Central memory CD8-positive, alpha-beta T cell (primary cell): Measurements from ENCODE around the gene ATAD3B.
A peak's percentile ranks its signal among the peaks of the same experiment; 100 is the strongest.

ENCODE experiments used
- ATAC-seq: fragments of 150-1000 bp; cut with Tn5 transposase; replicated peaks from 2 replicates; pipeline ENCODE4 v1.10.0; 2022; ENCODE audit warnings: mild to moderate bottlenecking, moderate FRiP score, moderate number of reproducible peaks; ENCODE audit not compliant: poor library complexity, severe bottlenecking; ENCODE audit errors: extremely low read depth
- DNase-seq, 2 donors: peaks; one replicate each; pipeline ENCODE4 v3.0.0; 2021; ENCODE audit warnings: low spot score in 2 of 2
- H3K27ac Mint-ChIP-seq: one replicate; pipeline ENCODE4 v1.8.0; 2022; ENCODE audit warnings: low read depth, mild to moderate bottlenecking, moderate library complexity, mixed read lengths
- H3K27me3 Mint-ChIP-seq: one replicate; pipeline ENCODE4 v1.8.0; 2022; ENCODE audit warnings: mixed read lengths
- H3K36me3 Mint-ChIP-seq: one replicate; pipeline ENCODE4 v1.8.0; 2022; ENCODE audit warnings: mild to moderate bottlenecking, moderate library complexity, mixed read lengths; ENCODE audit not compliant: insufficient read depth
- H3K4me1 Mint-ChIP-seq: one replicate; pipeline ENCODE4 v1.8.0; 2022; ENCODE audit warnings: mixed read lengths
- H3K4me3 Mint-ChIP-seq: one replicate; pipeline ENCODE4 v1.8.0; 2022; ENCODE audit warnings: mild to moderate bottlenecking, moderate library complexity, mixed read lengths
- H3K9me3 Mint-ChIP-seq: one replicate; pipeline ENCODE4 v1.8.0; 2022; ENCODE audit warnings: mixed read lengths

Gene ATAD3B

DNA sequence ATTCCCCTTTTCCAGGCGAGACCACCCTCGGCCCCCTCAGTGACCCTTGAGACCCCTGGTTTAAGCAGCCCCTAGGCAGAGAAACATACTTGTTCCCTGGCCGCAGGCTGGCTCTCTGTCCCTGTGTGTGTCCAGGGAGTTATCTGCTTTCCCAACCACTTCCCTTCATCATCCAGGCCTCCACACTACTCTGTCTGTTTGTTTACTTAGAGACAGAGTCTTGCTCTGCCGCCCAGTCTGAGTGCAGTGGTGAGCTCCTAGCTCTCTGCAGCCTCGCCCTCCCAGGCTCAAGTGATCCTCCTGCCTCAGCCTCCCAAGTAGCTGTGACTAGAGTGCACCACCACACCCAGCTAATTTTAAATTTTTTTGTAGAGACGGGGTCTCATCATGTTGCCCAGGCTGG, 41.9 kb upstream of the ATAD3B start:
- no peaks in the 10 kb centered on the region for H3K9me3 Mint-ChIP-seq
- ATAC-seq (no peak), DNase-seq (no peak)
- H3K27ac Mint-ChIP-seq, result no peak overlapping the region
- H3K27me3 Mint-ChIP-seq, result peaks cover 38% of the 10 kb centered on the region
- H3K4me3 Mint-ChIP-seq, result no peak overlapping the region
- H3K4me1 Mint-ChIP-seq, result no peaks in the 10 kb centered on the region
- no peaks in the 10 kb centered on the region for H3K36me3 Mint-ChIP-seq

DNA sequence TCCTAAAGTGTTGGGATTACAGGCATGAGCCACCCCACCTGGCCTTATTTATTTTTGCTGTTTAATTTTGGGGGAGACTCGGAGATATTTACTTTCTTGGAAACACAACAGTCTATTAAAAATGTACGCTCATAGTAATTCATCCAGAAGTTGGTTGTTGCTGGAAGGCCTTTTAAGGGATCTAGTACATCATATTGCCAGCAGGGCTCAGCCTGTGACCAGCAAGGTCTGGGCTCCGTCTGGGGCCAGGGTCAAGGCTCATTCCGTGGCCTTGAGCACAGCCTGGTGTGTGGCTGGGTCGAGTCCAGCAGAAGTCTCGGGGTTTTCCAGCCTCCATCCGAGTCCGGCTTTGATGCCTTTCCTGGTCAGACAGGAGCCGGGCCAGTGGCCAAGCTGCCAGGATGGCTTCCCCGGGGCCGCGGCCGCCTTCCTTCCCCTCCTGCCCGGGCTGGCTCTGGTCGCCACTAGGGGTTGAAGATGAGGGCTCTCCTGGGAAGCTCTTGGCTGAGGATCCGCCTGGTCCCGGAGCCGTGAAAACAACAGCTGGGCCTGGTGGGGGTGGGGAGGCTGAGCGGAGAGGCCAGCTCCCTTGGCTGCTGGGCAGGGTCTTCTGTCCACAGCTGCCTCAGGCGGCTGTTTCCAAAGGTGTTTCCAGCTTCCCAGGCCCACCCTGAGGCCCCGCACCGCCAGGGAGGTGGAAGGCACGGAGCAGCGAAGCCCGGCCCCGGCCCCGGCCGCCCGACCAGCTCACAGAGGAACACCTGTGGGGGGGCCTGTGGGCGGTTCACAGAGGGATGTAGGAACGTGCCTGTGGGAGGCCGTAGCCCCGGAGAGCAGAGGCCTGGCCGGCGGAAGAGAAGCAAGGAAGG, 41.2 kb upstream of the ATAD3B start:
- ATAC-seq (no peak), DNase-seq (no peak)
- Mint-ChIP-seq H3K27ac (no peak overlapping the region), H3K4me3 (no peak overlapping the region), H3K4me1 (no peaks in the 10 kb centered on the region), H3K9me3 (no peaks in the 10 kb centered on the region), H3K36me3 (no peaks in the 10 kb centered on the region), H3K27me3 (peaks cover 39% of the 10 kb centered on the region)

DNA sequence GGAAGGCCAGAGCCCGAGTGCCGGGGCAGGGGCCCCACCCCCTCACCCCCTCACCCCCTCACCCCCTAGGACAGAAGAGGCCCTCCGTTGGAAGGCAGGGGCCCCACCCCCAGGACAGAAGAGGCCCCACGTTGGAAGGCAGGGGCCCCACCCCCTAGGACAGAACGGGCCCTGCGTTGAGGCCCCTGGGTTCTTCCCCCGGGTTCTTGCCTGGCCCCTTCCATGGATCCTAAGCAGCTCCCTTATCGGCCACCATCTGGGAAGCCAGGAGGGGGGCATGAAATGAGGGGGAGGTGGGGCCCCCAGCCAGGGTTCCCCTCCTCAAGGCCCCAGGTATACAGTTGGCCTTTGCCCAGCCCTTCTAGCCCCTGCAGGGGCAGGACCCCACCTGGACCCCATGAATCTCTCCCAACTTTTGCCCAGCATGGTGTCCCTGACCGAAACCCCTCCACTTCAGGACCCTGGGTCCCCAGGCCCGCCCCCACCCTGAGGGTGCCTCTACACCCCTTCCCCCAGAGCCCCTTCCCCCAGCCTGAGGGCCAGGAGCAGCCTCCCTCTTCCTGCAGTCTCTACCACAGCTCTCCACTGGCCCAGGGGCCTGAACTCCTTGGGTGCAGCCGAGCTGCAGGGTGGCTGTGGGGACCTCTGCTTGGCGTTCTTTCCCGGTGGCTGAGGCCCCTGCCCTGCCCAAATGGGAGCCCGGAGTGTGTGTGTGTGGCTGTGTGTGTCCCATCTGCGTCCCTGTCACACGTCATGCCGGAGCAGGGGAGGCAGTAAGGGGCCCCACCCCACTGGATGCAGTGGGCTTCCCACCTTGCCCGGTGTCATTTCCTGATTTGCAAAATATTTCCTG, 40.3 kb upstream of the ATAD3B start:
- H3K4me1 Mint-ChIP-seq, result no peaks in the 10 kb centered on the region
- DNase-seq, result no peak
- H3K4me3 Mint-ChIP-seq, result no peak overlapping the region

GRCh38 chr1:1431845-1432273, 39.7 kb upstream of the ATAD3B start:
- Mint-ChIP-seq H3K4me1 (no peaks in the 10 kb centered on the region), H3K27ac (no peak overlapping the region), H3K36me3 (no peaks in the 10 kb centered on the region), H3K27me3 (peaks cover 48% of the 10 kb centered on the region), H3K4me3 (no peak overlapping the region), H3K9me3 (no peaks in the 10 kb centered on the region)
- DNase-seq (no peak), ATAC-seq (no peak)

More for the DNA sequence above, 40.3 kb upstream of the ATAD3B start:
- Mint-ChIP-seq H3K27ac (no peak overlapping the region), H3K9me3 (no peaks in the 10 kb centered on the region), H3K36me3 (no peaks in the 10 kb centered on the region), H3K27me3 (peaks cover 42% of the 10 kb centered on the region)
- ATAC-seq, result no peak

DNA sequence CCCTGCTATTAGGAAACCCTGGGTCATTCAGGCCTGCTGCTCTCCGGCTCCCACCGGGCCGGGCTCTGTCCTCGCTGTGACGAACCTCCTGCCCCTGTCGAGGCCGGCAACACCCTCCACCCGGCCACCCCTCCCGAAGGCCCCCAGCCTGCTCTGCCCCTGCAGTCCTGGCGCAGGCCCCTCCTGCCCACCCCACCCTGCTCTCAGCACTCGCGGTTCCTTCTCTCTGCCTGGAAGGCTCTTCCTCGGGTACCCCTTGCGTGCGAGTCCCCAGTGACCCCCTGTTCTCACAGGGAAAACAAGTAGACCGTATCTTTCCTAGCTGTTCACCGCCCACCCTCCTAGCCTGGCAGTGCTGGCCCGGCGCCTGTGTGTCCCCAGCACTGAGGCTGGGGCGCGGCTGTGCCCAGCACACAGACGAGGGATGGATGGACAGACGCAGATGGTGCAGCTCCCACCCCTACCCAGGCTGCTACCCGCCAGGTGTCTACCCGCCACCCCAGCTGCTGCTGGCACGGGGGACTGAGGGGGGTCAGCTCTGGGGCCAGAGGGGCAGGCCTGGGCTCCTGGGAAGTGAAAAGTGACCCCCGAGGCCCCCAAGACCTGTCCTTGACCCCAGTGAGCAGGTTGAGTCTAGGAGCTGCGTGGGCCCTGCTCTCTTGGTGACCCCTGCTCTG, 39.2 kb upstream of the ATAD3B start:
- Mint-ChIP-seq H3K27me3 (peaks cover 48% of the 10 kb centered on the region), H3K4me3 (no peak overlapping the region)
- no peak for ATAC-seq

DNA sequence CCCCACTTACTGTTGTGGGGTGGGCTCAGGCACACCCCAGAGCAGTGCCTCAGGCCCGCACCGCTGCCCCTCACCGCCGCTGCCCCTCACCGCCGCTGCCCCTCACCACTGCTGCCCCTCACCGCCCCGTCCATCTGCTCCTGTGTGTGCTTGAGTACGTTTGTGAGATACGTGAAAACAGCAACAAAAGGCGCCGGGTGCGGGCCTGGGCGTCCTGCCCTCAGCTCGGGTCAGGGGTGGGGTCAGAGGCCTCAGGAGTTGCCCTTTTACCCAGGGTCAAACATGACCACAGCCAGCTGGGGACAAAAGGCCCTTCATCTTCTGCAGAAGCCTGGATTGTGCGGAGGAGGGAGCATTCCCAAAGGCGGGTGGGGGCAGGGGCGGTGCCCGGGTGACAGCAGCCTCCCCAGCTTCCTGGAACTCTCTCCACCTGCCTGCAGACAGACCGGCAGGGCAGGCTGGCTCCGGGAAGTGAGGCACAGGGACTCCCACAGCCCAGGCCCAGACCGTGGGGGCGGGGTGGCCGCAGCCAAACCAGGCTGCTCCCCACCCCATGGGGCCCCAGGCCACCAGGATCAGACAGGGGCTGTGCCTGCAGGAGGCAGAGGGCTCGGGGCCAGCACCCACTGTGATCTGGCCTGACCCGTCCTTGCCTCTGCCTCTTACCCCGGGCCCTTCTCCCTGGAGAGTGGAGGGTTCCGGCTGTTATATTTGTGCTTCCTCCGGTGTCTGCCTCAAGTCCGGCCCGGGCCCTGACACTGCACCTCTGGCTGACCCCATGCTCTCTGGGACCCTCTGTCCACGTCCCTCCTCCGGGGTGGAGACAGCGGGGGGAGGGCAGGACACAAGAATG, 38.4 kb upstream of the ATAD3B start:
- no peak for DNase-seq
- no peaks in the 10 kb centered on the region for H3K4me1 Mint-ChIP-seq
- H3K4me3 Mint-ChIP-seq, result no peak overlapping the region
- no peaks in the 10 kb centered on the region for H3K36me3 Mint-ChIP-seq
- H3K9me3 Mint-ChIP-seq, result no peaks in the 10 kb centered on the region
- H3K27me3 Mint-ChIP-seq, result peaks cover 46% of the 10 kb centered on the region
- no peak overlapping the region for H3K27ac Mint-ChIP-seq
- no peak for ATAC-seq

More for the DNA sequence above, 39.2 kb upstream of the ATAD3B start:
- DNase-seq, result no peak
- no peaks in the 10 kb centered on the region for H3K9me3 Mint-ChIP-seq
- no peaks in the 10 kb centered on the region for H3K36me3 Mint-ChIP-seq
- H3K27ac Mint-ChIP-seq, result no peak overlapping the region
- H3K4me1 Mint-ChIP-seq, result no peaks in the 10 kb centered on the region

- peaks cover 40% of the 10 kb centered on the region for H3K27me3 Mint-ChIP-seq
- no peaks in the 10 kb centered on the region for H3K4me1 Mint-ChIP-seq
- DNase-seq, result no peak
- no peaks in the 10 kb centered on the region for H3K9me3 Mint-ChIP-seq
- no peak overlapping the region for H3K4me3 Mint-ChIP-seq
- H3K36me3 Mint-ChIP-seq, result no peaks in the 10 kb centered on the region
- H3K27ac Mint-ChIP-seq, result no peak overlapping the region
- no peak for ATAC-seq
These were observed 37.8 kb upstream of the ATAD3B start for GRCh38 chr1:1433804-1434130.

DNA sequence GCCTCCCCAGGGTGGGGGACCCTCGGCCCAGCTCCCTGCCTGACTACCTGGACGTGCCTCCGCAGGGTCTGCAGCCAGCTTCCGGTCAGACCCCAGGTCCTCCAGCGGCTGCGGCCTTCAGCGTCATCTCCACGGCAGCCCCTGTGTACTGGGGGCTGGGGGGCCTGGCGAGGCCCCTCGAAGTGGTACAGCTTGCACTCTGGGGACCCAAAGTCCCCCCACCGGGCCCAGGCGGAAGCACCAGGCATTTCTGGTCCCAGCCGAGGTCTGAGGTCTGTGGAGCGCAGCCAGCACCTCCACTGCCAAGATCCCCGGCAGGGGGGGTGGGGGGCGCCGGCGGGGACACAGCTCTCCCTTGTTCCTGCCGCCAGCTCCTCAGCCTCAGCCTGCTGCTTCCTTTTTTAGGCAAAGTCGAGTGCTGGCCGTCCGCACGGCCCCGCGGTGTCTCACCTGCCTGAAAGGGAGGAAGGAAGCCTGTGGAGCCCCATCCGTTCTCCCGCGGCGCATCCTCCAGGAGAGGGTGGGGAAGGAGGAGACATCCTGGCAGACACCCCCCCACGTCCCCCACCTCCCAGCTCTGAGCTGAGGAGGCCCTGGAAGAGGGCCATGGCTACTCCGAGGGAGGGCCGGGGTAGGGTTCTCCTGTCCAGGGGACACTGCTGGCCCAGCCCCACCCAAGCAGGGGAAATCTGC, 37.3 kb upstream of the ATAD3B start:
- ATAC-seq (no peak), DNase-seq (no peak)
- H3K36me3 Mint-ChIP-seq, result no peaks in the 10 kb centered on the region
- no peaks in the 10 kb centered on the region for H3K9me3 Mint-ChIP-seq
- H3K4me3 Mint-ChIP-seq, result no peak overlapping the region
- no peaks in the 10 kb centered on the region for H3K4me1 Mint-ChIP-seq
- peaks cover 38% of the 10 kb centered on the region for H3K27me3 Mint-ChIP-seq
- no peak overlapping the region for H3K27ac Mint-ChIP-seq

DNA sequence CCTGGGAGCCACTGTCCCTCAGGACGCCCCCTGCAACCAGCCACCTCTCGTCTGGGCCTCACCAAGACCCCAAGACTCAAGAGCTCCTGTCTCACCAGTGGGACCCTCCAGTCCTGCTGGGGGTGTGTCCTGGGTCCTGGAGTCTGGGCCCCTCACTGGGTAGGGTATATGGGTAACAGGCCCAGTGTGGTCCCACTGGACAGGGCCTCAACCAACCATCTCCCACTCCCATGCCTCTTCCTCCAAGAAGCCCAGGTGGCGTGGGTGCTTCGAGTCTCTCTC, 36.8 kb upstream of the ATAD3B start:
- no peaks in the 10 kb centered on the region for H3K9me3 Mint-ChIP-seq

GRCh38 chr1:1435106-1435903, 36.3 kb upstream of the ATAD3B start, which contains the start of gene VWA1:
TSS of gene VWA1 (plus strand) at chr1:1435690. CDS start at chr1:1435749, 59 bp downstream.
- no peaks in the 10 kb centered on the region for H3K4me1 Mint-ChIP-seq
- H3K36me3 Mint-ChIP-seq, result no peaks in the 10 kb centered on the region
- peaks cover 28% of the 10 kb centered on the region for H3K27me3 Mint-ChIP-seq
- peak; percentile 46 for ATAC-seq
- no peak within 1 kb of the TSS for H3K27ac Mint-ChIP-seq
- H3K9me3 Mint-ChIP-seq, result no peaks in the 10 kb centered on the region
- peak in 1 of 2 donors; percentile 41 for DNase-seq
- H3K4me3 Mint-ChIP-seq, result peak within 1 kb of the TSS; percentile 57

More for the DNA sequence above, 36.8 kb upstream of the ATAD3B start:
- DNase-seq (no peak), ATAC-seq (no peak)
- H3K4me1 Mint-ChIP-seq, result no peaks in the 10 kb centered on the region
- H3K4me3 Mint-ChIP-seq, result peak overlapping the region; percentile 57
- H3K27me3 Mint-ChIP-seq, result peaks cover 33% of the 10 kb centered on the region
- H3K36me3 Mint-ChIP-seq, result no peaks in the 10 kb centered on the region
- H3K27ac Mint-ChIP-seq, result no peak overlapping the region
